HG02840 (cell line): ENCODE measurements around the gene USPL1.
"Not testable (repeated sequence)": the region's sequence is repeated elsewhere in the genome, so short reads cannot be mapped to it uniquely, and the experiment has no call there.

Experiments used
- ATAC-seq: cut with Tn5 transposase; IDR thresholded peaks from one replicate; pipeline ENCODE4 v1.9.1; 2021; ENCODE audit warnings: mild to moderate bottlenecking, moderate library complexity, moderate number of reproducible peaks; ENCODE audit not compliant: unreplicated experiment, low FRiP score

The USPL1 gene

GRCh38 chr13:30615481-30615865 is 2.2 kb upstream of the USPL1 start:
- ATAC-seq = no peak

DNA sequence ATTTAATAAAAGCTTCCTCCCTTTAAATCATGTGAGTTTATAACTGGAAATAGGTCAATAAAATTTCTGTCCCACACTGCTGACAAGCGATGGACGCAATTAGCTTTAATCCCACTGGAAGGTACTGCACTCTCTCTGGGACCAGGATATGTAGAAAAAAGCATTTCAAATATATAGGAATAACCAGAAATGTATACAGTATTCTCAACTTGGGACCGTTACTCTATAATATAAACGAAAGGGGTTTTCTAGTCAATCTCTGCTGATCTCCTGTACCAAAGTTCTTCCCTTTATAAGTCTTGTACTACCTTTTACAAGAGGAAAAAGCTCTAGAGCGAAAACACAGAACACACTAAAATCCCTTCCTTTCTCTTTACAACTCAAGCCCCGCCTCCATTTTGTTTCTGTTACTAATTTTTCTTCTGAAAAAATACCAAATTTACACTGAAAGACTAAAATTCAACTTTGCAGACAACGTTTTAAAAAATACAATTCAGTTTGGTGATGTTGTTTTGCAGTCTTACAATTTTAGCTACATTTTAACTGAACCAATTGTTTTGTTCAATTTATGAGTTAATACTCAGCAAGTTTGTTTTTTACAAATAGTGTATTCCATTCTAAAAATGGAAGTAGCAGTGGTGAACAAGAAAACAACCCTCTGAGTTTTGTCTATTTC is 1.7 kb upstream of the USPL1 start:
- no peak for ATAC-seq

DNA sequence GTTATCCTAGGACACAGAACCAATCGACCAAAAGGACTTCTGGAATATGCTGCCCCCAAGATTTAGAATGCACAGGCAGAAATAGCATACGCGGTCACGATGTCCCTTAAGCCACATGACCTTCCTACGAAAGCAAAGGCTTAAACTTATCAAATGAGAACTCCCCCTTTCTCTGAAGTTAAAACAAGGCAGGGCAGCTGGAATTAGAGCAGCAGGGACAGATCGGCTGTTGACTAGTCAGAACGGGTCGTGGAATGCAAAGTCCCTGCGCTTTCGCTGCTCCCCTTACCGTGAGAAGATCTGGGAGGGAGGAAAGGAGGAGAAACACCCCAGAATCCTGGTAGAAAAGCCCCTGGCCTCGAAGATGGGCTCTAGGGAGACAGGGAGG is 799 bp upstream of the USPL1 start:
- peak; percentile 21 for ATAC-seq

DNA sequence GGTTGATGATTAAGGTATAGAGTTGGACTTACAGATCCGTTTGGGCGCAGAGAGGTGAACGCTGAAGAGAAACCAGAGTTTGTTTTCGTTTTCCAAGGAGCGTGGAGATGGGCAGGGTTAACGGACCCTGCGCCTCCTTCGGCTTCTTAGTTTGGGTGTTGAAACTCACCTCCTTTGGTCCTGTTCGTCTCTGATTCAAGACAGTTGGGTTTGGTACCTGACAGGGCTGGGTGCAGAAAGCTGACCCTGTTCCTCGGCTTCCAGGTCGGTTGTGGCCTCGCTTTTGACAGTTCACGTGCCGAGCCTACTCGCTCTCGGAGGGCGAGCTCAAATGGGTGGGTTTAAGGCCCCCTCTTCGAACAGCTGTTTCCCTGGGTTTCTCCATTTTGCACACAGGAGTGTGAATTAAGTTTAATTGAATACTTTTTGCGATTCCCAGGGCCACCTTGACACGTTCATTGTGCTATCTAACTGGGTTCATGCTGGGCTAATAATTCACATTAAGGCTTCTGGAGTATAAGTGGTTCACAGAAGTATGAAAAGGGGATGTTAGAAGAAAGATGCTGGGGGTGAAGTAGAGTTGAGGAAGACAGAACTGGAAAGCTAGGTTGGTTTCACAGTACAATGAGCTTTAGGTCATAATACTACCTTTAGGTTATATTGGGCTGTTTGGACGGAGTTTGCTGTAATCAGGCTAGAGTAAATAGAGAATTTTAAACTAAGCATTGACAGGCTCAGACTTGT is 638 bp downstream of the USPL1 start:
- ATAC-seq = no peak

DNA sequence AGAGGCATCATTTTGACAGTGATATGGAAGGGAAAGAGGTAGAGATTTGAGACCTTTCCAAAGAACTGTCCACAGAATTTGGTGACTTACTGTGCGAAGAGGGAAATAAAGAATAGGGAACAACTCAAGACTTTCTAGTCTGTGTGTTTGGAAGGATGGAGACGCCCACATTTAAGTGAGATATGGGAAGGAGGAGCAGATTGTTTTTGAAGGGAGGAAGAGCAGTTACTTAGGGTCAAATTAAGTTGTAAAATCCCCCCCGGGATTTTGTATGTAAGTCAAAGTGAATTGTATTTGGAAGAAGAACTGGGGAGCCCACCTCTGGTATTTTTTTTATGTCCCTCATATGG is 1.2 kb downstream of the USPL1 start:
- ATAC-seq = no peak

DNA sequence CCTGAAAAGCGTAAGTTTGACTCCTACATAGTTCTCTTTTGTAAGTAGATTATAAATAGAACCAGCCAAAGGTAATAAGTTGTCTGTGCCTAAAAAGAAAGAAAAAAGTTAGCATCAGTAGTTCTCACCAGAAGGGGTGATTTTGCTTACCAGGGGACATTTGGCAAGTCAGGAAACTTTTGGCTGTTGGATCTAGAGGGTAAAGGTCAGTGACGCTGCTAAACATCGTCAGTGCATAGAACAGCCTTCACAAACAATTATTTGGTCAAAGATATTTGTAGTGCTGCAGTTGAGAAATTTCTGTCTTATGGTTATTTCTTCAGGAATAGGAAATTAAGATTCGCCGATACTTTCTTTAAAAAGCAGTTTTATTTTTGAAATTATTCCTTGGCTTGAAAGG is 2.0 kb downstream of the USPL1 start:
- ATAC-seq = no peak

- ATAC-seq = no peak
Observed at GRCh38 chr13:30620941-30621340, 3.2 kb downstream of the USPL1 start.

GRCh38 chr13:30622551-30622950 is 4.8 kb downstream of the USPL1 start:
- ATAC-seq = no peak

- ATAC-seq = no peak
Observed at GRCh38 chr13:30623392-30623791, 5.7 kb downstream of the USPL1 start.

DNA sequence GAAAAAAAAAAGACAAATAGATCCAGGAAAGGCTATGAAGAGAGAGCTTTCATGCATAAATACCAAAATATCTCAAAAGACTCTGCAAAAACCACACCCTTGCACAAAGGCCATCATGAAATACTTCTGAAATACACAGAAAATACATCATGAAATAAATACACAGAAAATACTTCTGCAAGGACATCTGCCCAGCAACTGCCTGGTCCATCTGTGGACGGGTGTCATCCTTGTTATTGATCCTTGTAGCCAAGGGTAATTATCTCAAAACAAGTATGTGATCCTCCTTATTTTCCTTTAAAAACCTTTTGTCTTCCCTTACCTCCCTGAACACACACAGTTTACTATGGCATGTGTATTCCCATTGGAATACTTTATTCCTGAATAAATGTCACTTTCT is 6.9 kb downstream of the USPL1 start:
- ATAC-seq = no peak

DNA sequence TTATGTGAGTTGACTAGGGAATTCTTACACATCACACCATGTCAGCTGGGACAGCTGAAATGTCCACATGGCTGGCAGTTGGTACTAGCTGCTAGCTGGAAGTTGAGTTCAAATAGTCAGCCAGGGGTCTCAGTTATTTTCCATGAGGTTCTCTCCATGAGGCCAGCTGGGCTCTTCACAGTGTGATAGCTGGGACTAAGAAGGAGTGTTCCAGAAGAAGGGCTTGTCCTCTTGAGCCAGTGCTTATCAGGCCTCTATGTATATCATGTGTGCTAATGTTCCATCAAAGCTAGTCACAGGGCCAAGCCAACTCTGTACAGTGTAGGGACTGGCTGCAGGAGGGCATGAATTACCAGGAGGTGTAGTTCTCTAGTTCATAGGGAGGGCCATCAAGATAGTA is 11.8 kb downstream of the USPL1 start:
- no peak for ATAC-seq

DNA sequence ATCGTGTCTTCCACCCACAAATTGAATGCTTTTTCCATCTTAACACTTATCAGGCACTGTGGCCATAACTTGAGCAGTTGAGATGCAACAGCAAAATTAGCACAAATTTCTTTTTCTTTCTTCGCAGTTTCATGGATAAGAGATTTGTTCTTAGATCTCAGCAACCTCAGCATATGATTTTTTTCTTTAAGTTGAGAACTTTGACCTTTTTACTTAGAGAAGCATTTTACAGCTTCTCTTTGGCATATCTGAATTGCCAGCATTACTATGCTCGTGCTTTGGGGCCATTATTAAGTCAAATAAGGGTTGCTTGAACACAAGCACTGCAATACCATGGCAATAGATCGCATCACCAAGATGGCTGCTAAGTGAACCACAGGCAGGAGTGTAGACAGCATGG is 16.1 kb downstream of the USPL1 start:
- ATAC-seq = no peak

DNA sequence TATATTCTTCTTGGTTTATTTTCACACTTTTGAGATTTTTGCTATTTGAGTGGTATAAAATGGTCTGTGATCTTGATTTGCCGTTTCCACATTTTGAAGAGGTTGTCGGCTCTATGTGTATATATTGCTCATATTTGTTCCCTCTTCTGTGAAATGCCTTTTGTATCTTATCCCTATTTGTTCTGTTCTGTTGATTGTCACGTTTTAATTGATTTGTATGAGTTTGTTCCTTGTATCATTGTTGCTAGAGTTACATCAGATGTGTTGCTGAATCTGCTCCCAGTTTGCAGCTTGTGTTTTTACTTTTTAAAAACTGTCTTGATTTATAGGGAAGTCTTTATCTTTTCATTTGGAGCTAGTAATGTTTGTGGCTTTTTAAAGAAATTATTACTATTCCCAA is 17.1 kb downstream of the USPL1 start:
- no peak for ATAC-seq

GRCh38 chr13:30638301-30638700 is 20.6 kb downstream of the USPL1 start:
- ATAC-seq = no peak

DNA sequence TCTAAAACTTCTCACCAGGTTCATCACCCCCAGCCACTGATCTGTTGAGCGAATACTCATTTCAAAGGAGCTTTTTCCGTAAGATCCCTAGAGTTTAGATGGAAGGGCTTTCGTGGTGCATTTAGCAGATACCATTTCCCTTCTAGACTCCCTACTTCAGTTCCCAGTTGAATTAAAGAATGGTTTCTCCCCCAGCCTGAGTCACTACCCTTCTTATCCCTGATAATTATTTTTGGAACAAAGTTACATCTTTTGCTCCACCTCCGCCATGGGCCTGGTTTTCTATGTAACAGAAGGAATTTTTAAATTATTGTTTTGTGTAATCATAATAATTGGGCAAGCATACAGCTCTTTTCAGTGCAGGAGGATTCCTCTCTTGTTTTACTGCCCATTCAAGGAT is 22.0 kb downstream of the USPL1 start:
- no peak for ATAC-seq

- ATAC-seq = not testable (repeated sequence)
Observed at GRCh38 chr13:30641173-30641572, 23.5 kb downstream of the USPL1 start.

- no peak for ATAC-seq
Observed at GRCh38 chr13:30645629-30646028, 27.9 kb downstream of the USPL1 start.

DNA sequence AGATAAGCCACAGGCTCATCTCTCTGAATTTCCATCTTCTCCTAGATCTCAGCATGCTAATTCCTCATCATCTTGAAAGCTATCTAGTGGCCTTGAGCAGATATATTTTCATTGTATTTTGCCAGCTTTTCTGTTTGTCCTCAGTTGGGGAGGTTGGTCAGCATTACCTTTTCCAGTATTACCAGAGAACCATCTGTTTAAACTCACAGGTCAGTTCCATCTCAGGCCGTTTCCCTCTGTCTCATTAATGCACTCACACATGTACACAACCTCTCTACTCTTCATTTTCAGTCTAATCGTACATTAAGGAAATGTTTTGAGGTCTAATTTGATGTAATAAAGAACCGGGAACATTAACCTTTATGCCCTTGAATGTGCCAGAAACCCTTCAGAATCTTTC is 29.7 kb downstream of the USPL1 start:
- no peak for ATAC-seq

- ATAC-seq = no peak
Observed at GRCh38 chr13:30647824-30648521, 30.3 kb downstream of the USPL1 start.

- ATAC-seq = no peak
Observed at GRCh38 chr13:30648522-30649012, 30.8 kb downstream of the USPL1 start.

GRCh38 chr13:30651648-30652047 is 33.9 kb downstream of the USPL1 start:
- not testable (repeated sequence) for ATAC-seq
